ENCODE results near the gene GRK2. TPM values are rescaled to one million over a fixed set of nuclear protein-coding genes. Genes with fewer than 3 reads are reported as not detected.

The GRK2 gene
- total and polyA plus RNA-seq, 2 donors (not counting 3 experiments of a cell fraction or from before 2014, with no cell fraction given): 57.9 to 62.3 TPM

GRCh38 chr11:67298786-67299185, 32.5 kb downstream of the GRK2 start:
- intact Hi-C loops (cut with micrococcal nuclease) (no loop called here), dilution Hi-C loops (cut with MboI; ENCODE audit: extremely low pct_ligation_motif_present, low sequenced_read_pairs) (no loop called here)
- no peak for DNase-seq (ENCODE audit: low read depth, low spot score)
- Histone ChIP-seq H3K9me1 (replicated peaks; ENCODE audit: control insufficient read depth, extremely low read depth, insufficient read depth, low read length) (no peaks in the 10 kb centered on the region), H3K36me3 (ENCODE audit: control insufficient read depth in 2 of 2, extremely low read depth in 1 of 2, insufficient read depth in 2 of 2, low read length in 2 of 2) (peaks cover 3 to 27% of the 10 kb centered on the region in 2 experiments), H3K27me3 (ENCODE audit: control insufficient read depth in 2 of 2, insufficient read depth in 2 of 2, low read length in 2 of 2) (no peaks in the 10 kb centered on the region), H3K4me2 (ENCODE audit: insufficient read depth, low read length) (no peak overlapping the region), H3K79me2 (ENCODE audit: control insufficient read depth, insufficient read depth, low read length) (peaks cover 14% of the 10 kb centered on the region), H2AFZ (ENCODE audit: low read depth, low read length) (no peak overlapping the region), H3K4me1 (ENCODE audit: control insufficient read depth, extremely low read depth, insufficient read depth, low read length) (no peaks in the 10 kb centered on the region), H3K27ac (ENCODE audit: insufficient read depth, low read depth, low read length) (no peak overlapping the region), H4K20me1 (replicated peaks; ENCODE audit: control insufficient read depth, extremely low read depth, insufficient read depth, low read length) (no peaks in the 10 kb centered on the region), H3K4me3 (replicated peaks in 1 of 3; ENCODE audit: insufficient read depth in 1 of 3, low read depth in 1 of 3, low read length in 3 of 3) (no peak overlapping the region), H3K9ac (replicated peaks; ENCODE audit: extremely low read depth, insufficient read depth, low read length) (no peak overlapping the region), H3K9me3 (replicated peaks; ENCODE audit: control insufficient read depth, insufficient read depth, low read length) (no peaks in the 10 kb centered on the region)
- CTCF ChIA-PET: interaction anchor here (1.2 to 1.8 kb wide), 2 partner anchors 18 to 37 kb away, joined by 3 to 4 read pairs; no protein-coding TSS in a partner anchor
- TF ChIP-seq JUN (IDR thresholded peaks at IDR 0.05; ENCODE audit: borderline replicate concordance, insufficient read depth, insufficient read length, low read depth) (no peak), MYC (IDR thresholded peaks at IDR 0.05; ENCODE audit: low read depth, low read length) (no peak), CTCF (IDR thresholded peaks at IDR 0.05; ENCODE audit: extremely low read depth in 1 of 2, insufficient read depth in 1 of 2, low read depth in 1 of 2, low read length in 2 of 2) (no peak), EZH2 (IDR thresholded peaks at IDR 0.05; ENCODE audit: borderline replicate concordance, low read depth, low read length, severe bottlenecking) (no peak), MAX (IDR thresholded peaks at IDR 0.05; ENCODE audit: insufficient read depth, insufficient read length) (no peak), FOS (IDR thresholded peaks at IDR 0.05; ENCODE audit: borderline replicate concordance, insufficient read depth, low read length) (no peak), POLR2A (IDR thresholded peaks at IDR 0.05; ENCODE audit: low read depth, low read length) (no peak), GATA2 (IDR thresholded peaks at IDR 0.05; ENCODE audit: insufficient read depth, insufficient read length, low read depth, low read length) (no peak)
- no TSS peak for BruUV-seq (replicated peaks)
- POLR2A ChIA-PET: no interaction called here
- FAIRE-seq: no peak
